GM12891 (cell line): ENCODE results near the gene PHOSPHO1.

Experiments used
- DNase-seq: peaks from one replicate; pipeline ENCODE4 v3.0.0; 2011; ENCODE audit warnings: low spot score; ENCODE audit not compliant: insufficient read length
- FAIRE-seq: peaks from 2 replicates; lab custom pipeline; 2011; peaks lifted over from hg19 to GRCh38; lab: Jason Lieb, UNC
- PAX5 ChIP-seq: IDR thresholded peaks from 2 replicates; pipeline ENCODE4 v1.6.1; 2011; ENCODE audit warnings: low read length, moderate library complexity, mild to moderate bottlenecking; ENCODE audit not compliant: insufficient read depth, severe bottlenecking
- POLR2A ChIP-seq: IDR thresholded peaks from 2 replicates; pipeline ENCODE4 v1.6.1; 2011; ENCODE audit warnings: low read depth, low read length, control low read depth
- POLR2AphosphoS5 ChIP-seq: IDR thresholded peaks from 2 replicates; pipeline ENCODE4 v1.6.1; 2011; ENCODE audit warnings: low read depth, low read length, control low read depth
- POU2F2 ChIP-seq: IDR thresholded peaks from 2 replicates; pipeline ENCODE4 v1.6.1; 2011; ENCODE audit warnings: low read depth, mild to moderate bottlenecking, control low read depth, low read length, moderate library complexity
- SPI1 ChIP-seq: IDR thresholded peaks from 2 replicates; pipeline ENCODE4 v1.6.1; 2011; ENCODE audit warnings: low read depth, low read length, control low read depth
- TAF1 ChIP-seq: IDR thresholded peaks from 2 replicates; pipeline ENCODE4 v1.6.1; 2011; ENCODE audit warnings: low read depth, low read length, control low read depth

The PHOSPHO1 gene

DNA sequence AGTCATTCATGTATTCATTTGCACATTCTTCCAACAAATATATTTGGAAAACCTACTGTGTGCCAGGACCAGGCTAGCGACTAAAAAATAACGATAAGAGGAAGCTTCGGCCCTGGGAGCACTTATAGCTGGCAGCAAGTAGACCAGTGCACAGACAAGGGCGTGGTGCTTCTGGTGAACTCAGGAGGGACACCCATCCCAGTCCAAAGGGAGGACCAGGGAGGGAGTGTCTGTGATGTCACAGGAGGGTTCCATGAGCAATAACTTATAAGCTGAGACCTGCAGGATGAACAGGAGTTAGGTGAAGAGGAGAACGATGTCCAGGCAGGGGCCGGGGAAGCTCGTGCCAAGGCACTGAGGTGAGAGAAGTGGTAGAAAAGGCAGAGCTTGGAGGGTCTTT, 17.4 kb upstream of the PHOSPHO1 start:
- TF ChIP-seq PAX5 (no peak), TAF1 (no peak), POLR2A (no peak), POLR2AphosphoS5 (no peak), POU2F2 (no peak), SPI1 (no peak)
- no peak for DNase-seq
- no peak for FAIRE-seq

DNA sequence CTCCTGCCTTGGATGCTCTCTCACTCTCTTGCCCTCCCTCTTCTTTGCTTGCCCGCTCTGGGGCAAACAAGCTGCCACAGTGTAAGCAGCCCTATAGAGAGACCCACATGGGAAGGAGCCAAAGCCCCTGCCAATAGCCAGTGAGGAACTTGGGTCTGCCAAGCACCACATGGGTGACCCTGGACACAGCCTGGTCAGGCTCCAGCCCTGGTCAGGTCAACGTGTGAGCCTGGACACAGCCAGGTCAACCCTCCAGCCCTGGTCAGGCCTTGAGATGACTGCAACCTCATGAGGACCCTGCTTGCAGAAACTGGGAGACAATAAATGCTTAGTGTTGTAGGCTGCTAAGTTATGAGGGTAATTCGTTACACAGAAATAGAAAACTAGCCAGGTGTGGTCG, 14.3 kb upstream of the PHOSPHO1 start:
- TF ChIP-seq TAF1 (no peak), POLR2AphosphoS5 (no peak), POU2F2 (no peak), SPI1 (no peak), PAX5 (no peak)
- DNase-seq (no peak), FAIRE-seq (no peak)

DNA sequence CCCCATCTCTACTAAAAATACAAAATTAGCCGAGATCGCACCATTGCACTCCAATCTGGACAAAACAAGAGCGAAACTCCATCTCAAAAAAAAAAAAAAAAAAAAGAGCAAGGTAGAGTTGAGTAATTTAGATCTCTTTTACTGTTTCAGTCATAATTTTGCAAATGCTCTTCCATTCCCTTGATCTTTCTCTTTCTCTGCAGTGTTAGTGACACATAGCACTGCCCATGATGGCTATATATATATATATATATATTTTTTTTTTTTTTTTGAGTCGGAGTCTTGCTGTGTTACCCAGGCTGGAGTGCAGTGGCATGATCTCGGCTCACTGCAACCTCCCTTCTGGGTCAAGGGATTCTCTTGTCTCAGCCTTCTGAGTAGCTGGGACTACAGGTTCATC, 12.2 kb upstream of the PHOSPHO1 start:
- no peak for FAIRE-seq
- no peak for TF ChIP-seq TAF1
- TF ChIP-seq POLR2A = no peak
- no peak for TF ChIP-seq PAX5
- no peak for TF ChIP-seq POLR2AphosphoS5
- no peak for TF ChIP-seq SPI1
- no peak for TF ChIP-seq POU2F2
- no peak for DNase-seq

DNA sequence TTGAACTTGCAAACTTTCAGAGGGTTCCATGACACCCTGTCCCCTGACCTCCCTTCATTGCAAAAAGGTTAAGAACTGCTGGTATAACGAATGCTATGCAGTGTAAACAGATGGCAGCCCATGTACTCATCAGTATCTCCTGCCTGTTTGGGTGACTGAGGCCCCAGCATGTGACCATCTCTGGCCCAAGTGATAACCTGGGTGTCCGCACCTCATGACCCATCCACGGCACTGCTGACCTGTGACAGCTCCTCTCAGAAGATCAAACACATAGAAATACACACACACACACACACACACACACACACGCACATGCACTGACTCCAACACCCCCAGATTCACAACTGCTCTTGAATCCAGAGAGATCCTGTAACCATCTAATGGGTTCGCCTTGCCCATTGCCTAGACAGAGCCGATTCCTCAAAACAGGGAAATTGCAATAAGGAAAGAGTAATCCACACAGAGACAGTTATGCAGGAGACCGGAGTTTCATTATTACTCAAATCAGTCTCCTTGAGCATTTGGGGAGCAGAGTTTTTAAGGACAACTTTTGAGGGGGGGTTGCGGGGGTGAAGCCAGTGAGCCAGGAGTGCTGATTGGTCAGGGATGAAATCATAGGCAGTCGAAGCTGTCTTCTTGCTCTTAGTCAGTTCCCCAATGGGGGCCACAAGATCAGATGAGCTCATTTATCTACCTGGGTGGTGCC, 11.3 kb upstream of the PHOSPHO1 start:
- no peak for DNase-seq
- TF ChIP-seq POU2F2 (no peak), SPI1 (no peak), PAX5 (no peak), TAF1 (no peak), POLR2A (no peak), POLR2AphosphoS5 (no peak)
- no peak for FAIRE-seq

DNA sequence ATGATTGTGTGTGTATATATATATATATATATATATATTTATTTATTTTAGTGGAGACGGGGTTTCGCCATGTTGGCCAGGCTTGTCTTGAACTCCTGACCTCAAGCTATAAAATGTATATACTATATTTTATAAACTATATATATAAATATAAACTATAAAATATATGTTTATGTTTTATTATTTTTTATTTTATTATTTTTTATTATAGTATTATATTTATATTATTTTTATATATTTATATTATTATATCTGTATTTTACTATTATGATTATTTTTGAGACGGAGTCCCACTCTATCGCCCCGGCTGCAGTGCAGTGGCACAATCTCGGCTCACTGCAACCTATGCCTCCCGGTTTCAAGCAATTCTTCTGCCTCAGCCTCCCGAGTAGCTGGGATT, 10.5 kb upstream of the PHOSPHO1 start:
- TF ChIP-seq SPI1 (no peak), POLR2A (no peak), POU2F2 (no peak), TAF1 (no peak), PAX5 (no peak), POLR2AphosphoS5 (no peak)
- no peak for DNase-seq
- no peak for FAIRE-seq

DNA sequence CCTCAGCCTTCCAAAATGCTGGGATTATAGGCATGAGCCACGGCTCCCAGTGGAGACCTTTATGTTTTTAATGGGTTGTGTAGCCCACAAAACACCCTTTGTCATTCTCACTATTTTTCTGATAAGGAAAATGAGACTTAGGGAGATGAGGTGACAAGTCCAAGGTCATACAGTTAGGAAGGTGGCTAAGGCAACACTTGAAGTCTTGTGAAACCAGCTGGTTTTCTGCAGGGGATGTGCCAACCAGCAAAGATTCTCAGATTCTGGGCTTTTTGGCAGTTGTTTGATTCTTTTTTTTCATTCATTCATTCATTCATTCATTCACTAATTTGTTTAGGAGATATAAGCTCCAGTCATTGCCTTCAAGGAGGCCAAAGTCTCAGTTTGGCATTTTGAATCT, 10.0 kb upstream of the PHOSPHO1 start:
- FAIRE-seq = no peak

DNA sequence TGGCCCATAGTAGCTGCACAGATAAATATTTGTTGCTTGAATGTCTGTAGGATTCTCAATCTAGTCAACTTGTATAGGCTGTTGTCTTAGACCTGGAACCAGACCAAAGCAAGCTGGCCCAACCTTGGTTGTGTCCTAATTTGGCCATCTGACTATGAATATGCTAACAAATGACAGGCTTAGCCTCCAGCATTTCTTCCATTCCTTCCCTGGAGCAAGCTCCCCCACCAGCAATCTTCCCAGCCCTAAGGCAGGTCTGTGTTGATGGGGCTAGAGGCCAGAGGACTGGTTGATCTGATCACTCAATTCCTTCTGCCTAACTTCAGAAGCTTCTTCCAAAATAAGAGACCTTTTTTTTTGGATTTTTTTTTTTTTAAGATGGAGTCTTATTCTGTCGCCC, 9.4 kb upstream of the PHOSPHO1 start:
- DNase-seq (no peak), FAIRE-seq (no peak)
- TF ChIP-seq POLR2AphosphoS5 = no peak
- no peak for TF ChIP-seq SPI1
- TF ChIP-seq PAX5 = no peak
- no peak for TF ChIP-seq TAF1
- TF ChIP-seq POU2F2 = no peak
- TF ChIP-seq POLR2A = no peak

More for the DNA sequence above, 10.0 kb upstream of the PHOSPHO1 start:
- no peak for DNase-seq
- TF ChIP-seq PAX5 (no peak), POLR2A (no peak), TAF1 (no peak), SPI1 (no peak), POLR2AphosphoS5 (no peak), POU2F2 (no peak)

DNA sequence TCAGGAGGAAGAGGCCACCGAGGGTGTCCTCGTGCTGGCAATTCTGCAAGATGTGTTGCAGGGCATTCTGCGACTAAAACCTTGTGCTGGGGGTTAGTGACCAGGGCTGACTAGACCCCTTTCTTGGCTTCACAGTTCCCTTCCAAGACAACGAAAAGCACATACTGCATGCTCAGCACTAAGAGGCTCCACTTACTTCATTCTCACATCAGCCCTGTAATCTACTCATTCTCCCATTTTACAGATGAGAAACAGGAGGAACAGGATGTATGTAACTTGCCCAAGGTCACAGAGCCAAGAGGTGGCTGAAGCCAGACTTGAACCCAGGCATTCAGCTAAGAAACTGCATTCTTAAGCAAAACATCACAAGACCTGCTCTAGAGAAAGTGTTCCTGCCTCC, 5.3 kb upstream of the PHOSPHO1 start:
- no peak for DNase-seq
- TF ChIP-seq TAF1 = no peak
- TF ChIP-seq SPI1 = no peak
- no peak for TF ChIP-seq POU2F2
- TF ChIP-seq POLR2AphosphoS5 = no peak
- no peak for TF ChIP-seq POLR2A
- TF ChIP-seq PAX5 = no peak
- FAIRE-seq = no peak

DNA sequence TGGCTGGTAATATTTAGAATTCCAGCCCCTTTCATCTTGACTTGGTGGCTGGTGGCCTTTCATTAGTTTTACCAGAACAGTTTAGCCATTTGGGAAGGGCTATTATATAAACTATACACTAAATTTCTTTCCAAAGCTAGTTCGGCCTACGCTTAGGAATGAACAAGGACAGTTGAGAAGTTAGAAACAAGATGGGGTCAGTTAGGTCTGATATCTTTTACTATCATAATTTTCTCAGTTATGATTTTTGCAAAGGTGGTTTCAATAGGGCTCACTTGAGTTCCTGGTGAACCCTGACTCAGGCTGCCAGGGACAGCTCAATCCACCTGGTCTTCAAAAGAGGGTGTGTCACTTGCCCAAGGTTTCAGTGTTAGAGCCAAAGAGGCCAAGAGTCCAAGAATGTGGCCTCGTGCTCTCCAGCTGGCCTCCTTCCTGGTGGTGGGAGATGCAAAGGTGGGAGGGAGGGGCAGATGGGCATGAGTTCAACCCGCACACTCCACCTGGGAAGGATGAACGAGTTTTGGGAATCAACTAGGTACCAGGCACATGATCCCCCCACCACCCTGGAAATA, 4.0 kb upstream of the PHOSPHO1 start:
- no peak for DNase-seq
- TF ChIP-seq POU2F2 = no peak
- TF ChIP-seq SPI1 = no peak
- no peak for TF ChIP-seq POLR2AphosphoS5
- no peak for TF ChIP-seq PAX5
- TF ChIP-seq POLR2A = no peak
- TF ChIP-seq TAF1 = no peak
- FAIRE-seq = no peak

DNA sequence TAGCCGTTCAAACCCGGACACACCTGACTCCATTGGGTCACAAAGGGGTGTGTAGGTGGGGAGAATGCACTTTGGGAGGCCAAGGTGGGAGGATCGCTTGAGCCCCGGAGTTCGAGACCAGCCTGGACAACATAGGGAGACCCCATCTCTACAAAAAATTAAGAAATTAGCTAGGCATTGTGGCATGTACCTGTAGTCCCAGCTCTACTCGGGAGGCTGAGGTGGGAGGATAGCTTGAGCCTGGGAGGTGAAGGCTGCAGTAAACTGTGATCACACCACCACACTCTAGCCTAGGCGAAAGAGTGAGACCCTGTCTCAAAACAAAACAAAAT, 942 bp upstream of the PHOSPHO1 start:
- FAIRE-seq (no peak), DNase-seq (no peak)
- TF ChIP-seq POLR2A = no peak
- TF ChIP-seq SPI1 = no peak
- no peak for TF ChIP-seq TAF1
- no peak for TF ChIP-seq PAX5
- no peak for TF ChIP-seq POU2F2
- TF ChIP-seq POLR2AphosphoS5 = no peak
